SK-N-SH treated with all-trans-retinoic acid at 6 μM for 48 hours (cell line): ENCODE measurements around the gene KLRC2.

Source experiments
- ARNTL ChIP-seq: fragments of 450-650 bp; formaldehyde crosslinking; IDR thresholded peaks from 2 replicates; pipeline ENCODE4 v1.5.0; 2020; ENCODE audit warnings: low read depth, mild to moderate bottlenecking, moderate library complexity, borderline replicate concordance
- CSDC2 ChIP-seq: fragments of 250-450 bp; sonication (Bioruptor Pico); IDR thresholded peaks from 2 replicates; pipeline ENCODE4 v1.5.0; 2020; ENCODE audit warnings: mild to moderate bottlenecking, moderate library complexity
- GLIS3 ChIP-seq: fragments of 250-450 bp; sonication (Bioruptor Pico); IDR thresholded peaks from 2 replicates; pipeline ENCODE4 v1.5.0; 2020; ENCODE audit warnings: mild to moderate bottlenecking, moderate library complexity
- ISL1 ChIP-seq: fragments of 250-450 bp; sonication (Bioruptor Pico); IDR thresholded peaks from 2 replicates; pipeline ENCODE4 v2.1.2; 2022; ENCODE audit warnings: mild to moderate bottlenecking, moderate library complexity
- OSR1 ChIP-seq: fragments of 250-450 bp; sonication (Bioruptor Pico); IDR thresholded peaks from 2 replicates; pipeline ENCODE4 v1.8.0; 2022; ENCODE audit warnings: moderate library complexity, mild to moderate bottlenecking, inconsistent platforms
- RARB ChIP-seq: fragments of 250-450 bp; sonication (Bioruptor Pico); IDR thresholded peaks from 2 replicates; pipeline ENCODE4 v1.8.0; 2021; ENCODE audit warnings: mild to moderate bottlenecking, moderate library complexity
- SNAI2 ChIP-seq: fragments of 250-450 bp; sonication (Bioruptor Pico); IDR thresholded peaks from 2 replicates; pipeline ENCODE4 v1.5.0; 2020; ENCODE audit warnings: mild to moderate bottlenecking, moderate library complexity
- ZFP30 ChIP-seq: fragments of 450-650 bp; formaldehyde crosslinking; IDR thresholded peaks from 2 replicates; pipeline ENCODE4 v1.5.0; 2022; ENCODE audit warnings: mild to moderate bottlenecking, moderate library complexity
- ZNF8 ChIP-seq: fragments of 450-650 bp; formaldehyde crosslinking; IDR thresholded peaks from 2 replicates; pipeline ENCODE4 v1.5.0; 2020; ENCODE audit warnings: mild to moderate bottlenecking, moderate library complexity
- TF ChIP-seq, protein P1 (sequence below): fragments of 250-450 bp; sonication (Bioruptor Pico); IDR thresholded peaks from 2 replicates; pipeline ENCODE4 v1.8.0; 2020; ENCODE audit warnings: mild to moderate bottlenecking, moderate library complexity, borderline replicate concordance
- TF ChIP-seq, protein P2 (sequence below): fragments of 250-450 bp; sonication (Bioruptor Pico); IDR thresholded peaks from 2 replicates; pipeline ENCODE4 v1.5.0; 2020; ENCODE audit warnings: mild to moderate bottlenecking, moderate library complexity
- TF ChIP-seq, protein P3 (sequence below): fragments of 250-450 bp; sonication (Bioruptor Pico); IDR thresholded peaks from 2 replicates; pipeline ENCODE4 v1.5.1; 2020; ENCODE audit warnings: low read depth, mild to moderate bottlenecking, moderate library complexity
- TF ChIP-seq, protein P4 (sequence below): fragments of 250-450 bp; sonication (Bioruptor Pico); IDR thresholded peaks from 2 replicates; pipeline ENCODE4 v1.5.1; 2021; ENCODE audit warnings: mild to moderate bottlenecking, moderate library complexity

DNA sequence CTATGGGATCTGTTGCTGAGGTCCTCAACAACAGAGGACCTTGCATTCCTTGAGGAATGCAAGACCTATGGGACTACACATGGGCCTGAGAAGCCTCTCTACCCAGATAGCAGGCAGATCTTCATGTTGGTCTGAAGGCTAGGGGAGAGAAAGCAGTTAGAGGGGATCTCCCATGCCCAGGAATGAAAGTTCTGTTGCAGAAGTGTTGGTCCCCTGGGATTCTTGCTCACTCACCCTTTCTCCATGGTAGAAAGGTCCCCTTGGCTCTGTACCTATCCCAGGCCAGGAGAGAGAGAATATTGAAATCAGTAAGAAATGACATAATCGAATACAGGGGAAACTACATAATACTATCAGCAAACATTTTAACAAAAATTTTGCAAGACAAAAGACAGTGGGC lies 33.9 kb upstream of the KLRC2 start:
- no peak for TF ChIP-seq ARNTL (CRISPR knock-in tag)
- TF ChIP-seq, protein P1, sequence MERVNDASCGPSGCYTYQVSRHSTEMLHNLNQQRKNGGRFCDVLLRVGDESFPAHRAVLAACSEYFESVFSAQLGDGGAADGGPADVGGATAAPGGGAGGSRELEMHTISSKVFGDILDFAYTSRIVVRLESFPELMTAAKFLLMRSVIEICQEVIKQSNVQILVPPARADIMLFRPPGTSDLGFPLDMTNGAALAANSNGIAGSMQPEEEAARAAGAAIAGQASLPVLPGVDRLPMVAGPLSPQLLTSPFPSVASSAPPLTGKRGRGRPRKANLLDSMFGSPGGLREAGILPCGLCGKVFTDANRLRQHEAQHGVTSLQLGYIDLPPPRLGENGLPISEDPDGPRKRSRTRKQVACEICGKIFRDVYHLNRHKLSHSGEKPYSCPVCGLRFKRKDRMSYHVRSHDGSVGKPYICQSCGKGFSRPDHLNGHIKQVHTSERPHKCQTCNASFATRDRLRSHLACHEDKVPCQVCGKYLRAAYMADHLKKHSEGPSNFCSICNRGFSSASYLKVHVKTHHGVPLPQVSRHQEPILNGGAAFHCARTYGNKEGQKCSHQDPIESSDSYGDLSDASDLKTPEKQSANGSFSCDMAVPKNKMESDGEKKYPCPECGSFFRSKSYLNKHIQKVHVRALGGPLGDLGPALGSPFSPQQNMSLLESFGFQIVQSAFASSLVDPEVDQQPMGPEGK (CRISPR knock-in tag) = no peak
- TF ChIP-seq GLIS3 (CRISPR knock-in tag) = no peak
- TF ChIP-seq, protein P2, sequence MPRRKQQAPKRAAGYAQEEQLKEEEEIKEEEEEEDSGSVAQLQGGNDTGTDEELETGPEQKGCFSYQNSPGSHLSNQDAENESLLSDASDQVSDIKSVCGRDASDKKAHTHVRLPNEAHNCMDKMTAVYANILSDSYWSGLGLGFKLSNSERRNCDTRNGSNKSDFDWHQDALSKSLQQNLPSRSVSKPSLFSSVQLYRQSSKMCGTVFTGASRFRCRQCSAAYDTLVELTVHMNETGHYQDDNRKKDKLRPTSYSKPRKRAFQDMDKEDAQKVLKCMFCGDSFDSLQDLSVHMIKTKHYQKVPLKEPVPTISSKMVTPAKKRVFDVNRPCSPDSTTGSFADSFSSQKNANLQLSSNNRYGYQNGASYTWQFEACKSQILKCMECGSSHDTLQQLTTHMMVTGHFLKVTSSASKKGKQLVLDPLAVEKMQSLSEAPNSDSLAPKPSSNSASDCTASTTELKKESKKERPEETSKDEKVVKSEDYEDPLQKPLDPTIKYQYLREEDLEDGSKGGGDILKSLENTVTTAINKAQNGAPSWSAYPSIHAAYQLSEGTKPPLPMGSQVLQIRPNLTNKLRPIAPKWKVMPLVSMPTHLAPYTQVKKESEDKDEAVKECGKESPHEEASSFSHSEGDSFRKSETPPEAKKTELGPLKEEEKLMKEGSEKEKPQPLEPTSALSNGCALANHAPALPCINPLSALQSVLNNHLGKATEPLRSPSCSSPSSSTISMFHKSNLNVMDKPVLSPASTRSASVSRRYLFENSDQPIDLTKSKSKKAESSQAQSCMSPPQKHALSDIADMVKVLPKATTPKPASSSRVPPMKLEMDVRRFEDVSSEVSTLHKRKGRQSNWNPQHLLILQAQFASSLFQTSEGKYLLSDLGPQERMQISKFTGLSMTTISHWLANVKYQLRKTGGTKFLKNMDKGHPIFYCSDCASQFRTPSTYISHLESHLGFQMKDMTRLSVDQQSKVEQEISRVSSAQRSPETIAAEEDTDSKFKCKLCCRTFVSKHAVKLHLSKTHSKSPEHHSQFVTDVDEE (CRISPR knock-in tag) = no peak
- no peak for TF ChIP-seq ZFP30 (CRISPR knock-in tag)
- TF ChIP-seq, protein P3, sequence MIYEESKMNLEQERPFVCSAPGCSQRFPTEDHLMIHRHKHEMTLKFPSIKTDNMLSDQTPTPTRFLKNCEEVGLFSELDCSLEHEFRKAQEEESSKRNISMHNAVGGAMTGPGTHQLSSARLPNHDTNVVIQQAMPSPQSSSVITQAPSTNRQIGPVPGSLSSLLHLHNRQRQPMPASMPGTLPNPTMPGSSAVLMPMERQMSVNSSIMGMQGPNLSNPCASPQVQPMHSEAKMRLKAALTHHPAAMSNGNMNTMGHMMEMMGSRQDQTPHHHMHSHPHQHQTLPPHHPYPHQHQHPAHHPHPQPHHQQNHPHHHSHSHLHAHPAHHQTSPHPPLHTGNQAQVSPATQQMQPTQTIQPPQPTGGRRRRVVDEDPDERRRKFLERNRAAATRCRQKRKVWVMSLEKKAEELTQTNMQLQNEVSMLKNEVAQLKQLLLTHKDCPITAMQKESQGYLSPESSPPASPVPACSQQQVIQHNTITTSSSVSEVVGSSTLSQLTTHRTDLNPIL (CRISPR knock-in tag) = no peak
- no peak for TF ChIP-seq ISL1 (CRISPR knock-in tag)
- no peak for TF ChIP-seq OSR1
- TF ChIP-seq RARB (CRISPR knock-in tag) = no peak
- no peak for TF ChIP-seq CSDC2 (CRISPR knock-in tag)
- TF ChIP-seq, protein P4, sequence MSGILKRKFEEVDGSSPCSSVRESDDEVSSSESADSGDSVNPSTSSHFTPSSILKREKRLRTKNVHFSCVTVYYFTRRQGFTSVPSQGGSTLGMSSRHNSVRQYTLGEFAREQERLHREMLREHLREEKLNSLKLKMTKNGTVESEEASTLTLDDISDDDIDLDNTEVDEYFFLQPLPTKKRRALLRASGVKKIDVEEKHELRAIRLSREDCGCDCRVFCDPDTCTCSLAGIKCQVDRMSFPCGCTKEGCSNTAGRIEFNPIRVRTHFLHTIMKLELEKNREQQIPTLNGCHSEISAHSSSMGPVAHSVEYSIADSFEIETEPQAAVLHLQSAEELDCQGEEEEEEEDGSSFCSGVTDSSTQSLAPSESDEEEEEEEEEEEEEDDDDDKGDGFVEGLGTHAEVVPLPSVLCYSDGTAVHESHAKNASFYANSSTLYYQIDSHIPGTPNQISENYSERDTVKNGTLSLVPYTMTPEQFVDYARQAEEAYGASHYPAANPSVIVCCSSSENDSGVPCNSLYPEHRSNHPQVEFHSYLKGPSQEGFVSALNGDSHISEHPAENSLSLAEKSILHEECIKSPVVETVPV (CRISPR knock-in tag) = no peak
- TF ChIP-seq SNAI2 (CRISPR knock-in tag) = no peak
- no peak for TF ChIP-seq ZNF8 (CRISPR knock-in tag)
